Upper lobe of right lung (tissue), 1 donor: ENCODE data around the gene SLC25A45. TPM values are rescaled to one million over a fixed set of nuclear protein-coding genes. Genes with fewer than 3 reads are reported as not detected.

Experiments used
- ATAC-seq: fragments of 200-7000 bp; cut with Tn5 transposase; one replicate; pipeline ENCODE4 v1.9.1; 2020; ENCODE audit warnings: mild to moderate bottlenecking, moderate library complexity
- DNase-seq: peaks from one replicate; pipeline ENCODE4 v3.0.0-alpha.2; 2020
- H3K27ac ChIP-seq: fragments of 200-600 bp; one replicate; pipeline ENCODE4 v1.8.0; 2022
- H3K27me3 ChIP-seq: fragments of 200-600 bp; one replicate; pipeline ENCODE4 v1.8.0; 2022; ENCODE audit warnings: mild to moderate bottlenecking
- H3K36me3 ChIP-seq: fragments of 200-600 bp; one replicate; pipeline ENCODE4 v1.8.0; 2022
- H3K4me1 ChIP-seq: fragments of 200-600 bp; one replicate; pipeline ENCODE4 v1.8.0; 2022
- H3K4me3 ChIP-seq: fragments of 200-600 bp; one replicate; pipeline ENCODE4 v1.8.0; 2022; ENCODE audit warnings: mild to moderate bottlenecking
- H3K9me3 ChIP-seq: fragments of 200-600 bp; one replicate; pipeline ENCODE4 v1.8.0; 2022
- intact Hi-C: fragments of 100-400 bp; cut with DNase I; formaldehyde crosslinking; loops from one replicate; pipeline ENCODE4 v1.11.0; 2022
- total RNA-seq: library from RNA; stranded (reverse); fragmentation: NEBNext Ultra II Directional; extraction: Animal tissue kit (Norgen Biotek cat#: 25700); gene quantifications from one replicate; pipeline ENCODE4 v1.2.1, GENCODE V29; 2021
- TF ChIP-seq, protein P1 (sequence below): fragments of 200-600 bp; IDR thresholded peaks from one replicate; pipeline ENCODE4 v1.8.0; 2022; ENCODE audit warnings: antibody characterized with exemption
- donor health status: DM: no; HTN: yes; CAD: no; lungs with severe emphysema.

Gene SLC25A45
- total RNA-seq, 1 donor from 2014 or later = 11.5 TPM

DNA sequence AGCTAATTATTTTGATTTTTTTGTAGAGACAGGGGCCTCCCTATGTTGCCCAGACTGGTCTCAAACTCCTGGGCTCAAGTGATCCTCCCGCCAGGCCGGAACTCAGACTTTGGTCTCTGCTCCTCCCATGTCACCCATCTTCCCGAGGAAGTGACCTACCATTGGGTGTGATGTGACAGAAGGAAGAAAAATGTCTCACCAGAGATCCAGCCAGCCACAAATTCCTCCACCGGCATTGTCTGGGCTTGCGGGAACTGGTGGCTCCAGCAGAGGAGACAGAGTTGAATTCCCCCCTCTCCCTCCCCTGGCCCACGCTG is 772 bp downstream of the SLC25A45 start:
- intact Hi-C loops = no loop called here
- DNase-seq = no peak

DNA sequence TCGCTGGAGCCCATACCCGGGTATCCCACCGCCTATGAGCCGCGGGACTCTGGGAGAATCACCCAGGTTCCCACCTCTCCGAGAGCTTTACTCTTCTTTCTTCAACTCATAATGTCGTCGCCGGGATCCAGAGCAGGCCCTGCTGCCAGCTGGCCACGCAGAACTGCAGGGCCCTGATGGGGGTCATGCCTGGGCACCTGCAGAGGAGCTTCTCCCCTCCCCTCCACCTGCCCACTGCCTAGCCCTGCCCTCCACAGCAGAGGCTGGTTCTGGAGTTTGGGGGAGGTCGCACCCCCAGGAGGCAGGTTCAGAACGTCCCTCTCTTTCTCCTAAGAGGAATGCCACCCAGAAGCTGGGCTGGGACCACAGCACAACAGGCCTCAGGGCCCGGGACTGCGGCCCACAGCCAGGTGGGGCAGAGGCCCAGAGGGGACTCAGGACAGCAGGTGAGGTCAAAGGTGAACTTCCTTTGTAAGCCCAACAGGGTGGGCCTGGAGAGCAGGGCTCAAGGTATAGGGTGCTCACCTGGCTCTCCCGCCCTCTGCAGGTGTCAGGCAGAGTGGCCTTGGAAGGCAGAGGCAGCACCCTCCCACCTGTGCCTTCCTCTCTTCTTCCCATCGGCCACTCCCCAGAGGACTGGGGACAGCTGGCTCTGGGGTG is 1.9 kb downstream of the SLC25A45 start:
- peak overlapping the region; percentile 98 for H3K27ac ChIP-seq
- intact Hi-C loops = no loop called here
- no peak overlapping the region for H3K4me3 ChIP-seq
- no peaks in the 10 kb centered on the region for H3K27me3 ChIP-seq
- peaks cover 49% of the 10 kb centered on the region for H3K4me1 ChIP-seq
- ATAC-seq (no peak), DNase-seq (peak; percentile 60)
- TF ChIP-seq, protein P1, sequence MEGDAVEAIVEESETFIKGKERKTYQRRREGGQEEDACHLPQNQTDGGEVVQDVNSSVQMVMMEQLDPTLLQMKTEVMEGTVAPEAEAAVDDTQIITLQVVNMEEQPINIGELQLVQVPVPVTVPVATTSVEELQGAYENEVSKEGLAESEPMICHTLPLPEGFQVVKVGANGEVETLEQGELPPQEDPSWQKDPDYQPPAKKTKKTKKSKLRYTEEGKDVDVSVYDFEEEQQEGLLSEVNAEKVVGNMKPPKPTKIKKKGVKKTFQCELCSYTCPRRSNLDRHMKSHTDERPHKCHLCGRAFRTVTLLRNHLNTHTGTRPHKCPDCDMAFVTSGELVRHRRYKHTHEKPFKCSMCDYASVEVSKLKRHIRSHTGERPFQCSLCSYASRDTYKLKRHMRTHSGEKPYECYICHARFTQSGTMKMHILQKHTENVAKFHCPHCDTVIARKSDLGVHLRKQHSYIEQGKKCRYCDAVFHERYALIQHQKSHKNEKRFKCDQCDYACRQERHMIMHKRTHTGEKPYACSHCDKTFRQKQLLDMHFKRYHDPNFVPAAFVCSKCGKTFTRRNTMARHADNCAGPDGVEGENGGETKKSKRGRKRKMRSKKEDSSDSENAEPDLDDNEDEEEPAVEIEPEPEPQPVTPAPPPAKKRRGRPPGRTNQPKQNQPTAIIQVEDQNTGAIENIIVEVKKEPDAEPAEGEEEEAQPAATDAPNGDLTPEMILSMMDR = no peak
- H3K36me3 ChIP-seq = no peaks in the 10 kb centered on the region
- no peaks in the 10 kb centered on the region for H3K9me3 ChIP-seq

More for the DNA sequence above, 772 bp downstream of the SLC25A45 start:
- peak overlapping the region; percentile 57 for H3K4me3 ChIP-seq
- peak overlapping the region; percentile 98 for H3K27ac ChIP-seq
- peak; percentile 3 for ATAC-seq
- H3K27me3 ChIP-seq = no peaks in the 10 kb centered on the region
- H3K4me1 ChIP-seq = peaks cover 55% of the 10 kb centered on the region
- no peaks in the 10 kb centered on the region for H3K9me3 ChIP-seq
- TF ChIP-seq, protein P1 = no peak
- no peaks in the 10 kb centered on the region for H3K36me3 ChIP-seq

DNA sequence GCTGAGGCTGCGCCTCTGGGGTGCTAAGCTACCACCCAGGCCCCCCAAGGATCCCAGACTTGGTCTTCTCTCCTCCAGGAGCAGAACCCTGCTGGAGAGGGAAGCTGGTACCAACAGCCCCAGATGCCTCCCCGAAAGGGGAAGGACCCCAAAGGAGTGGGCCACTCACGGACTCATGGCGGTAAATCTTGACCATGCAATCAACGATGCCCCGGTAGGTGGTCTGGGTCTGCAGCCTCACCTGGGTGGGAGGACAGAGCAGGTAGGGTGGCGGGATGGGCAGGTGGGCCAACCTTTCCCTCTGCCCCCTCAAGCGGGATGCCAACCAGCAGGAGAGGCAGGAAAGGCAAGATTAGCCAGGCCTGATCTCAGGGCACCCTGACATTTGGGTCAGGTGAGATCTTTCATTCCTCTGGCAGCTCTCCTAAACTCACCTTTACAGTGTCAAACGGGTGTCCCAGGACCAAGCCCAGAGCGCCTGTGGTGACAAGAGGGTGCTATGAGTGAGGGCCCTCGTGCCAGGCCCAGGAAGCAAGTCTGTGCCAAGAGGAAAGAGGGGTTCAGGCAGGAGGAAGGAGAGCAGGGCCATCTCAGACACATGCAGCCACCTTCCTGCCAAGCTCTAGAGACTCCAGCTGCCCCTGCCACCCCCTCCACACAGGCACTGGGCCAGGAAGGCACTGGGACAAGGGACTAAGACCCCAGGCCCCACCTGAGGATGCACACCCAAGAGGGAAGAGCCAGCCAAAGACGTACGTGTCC is 2.6 kb downstream of the SLC25A45 start:
- TF ChIP-seq, protein P1 = no peak
- ATAC-seq = no peak
- DNase-seq = no peak
- Histone ChIP-seq H3K36me3 (no peaks in the 10 kb centered on the region), H3K27ac (peak overlapping the region; percentile 98), H3K4me3 (no peak overlapping the region), H3K27me3 (no peaks in the 10 kb centered on the region), H3K4me1 (peaks cover 43% of the 10 kb centered on the region), H3K9me3 (no peaks in the 10 kb centered on the region)
- intact Hi-C loops = loop anchor here (10.0 kb wide), 2 partner anchors 75 to 135 kb away; no protein-coding TSS in a partner anchor

DNA sequence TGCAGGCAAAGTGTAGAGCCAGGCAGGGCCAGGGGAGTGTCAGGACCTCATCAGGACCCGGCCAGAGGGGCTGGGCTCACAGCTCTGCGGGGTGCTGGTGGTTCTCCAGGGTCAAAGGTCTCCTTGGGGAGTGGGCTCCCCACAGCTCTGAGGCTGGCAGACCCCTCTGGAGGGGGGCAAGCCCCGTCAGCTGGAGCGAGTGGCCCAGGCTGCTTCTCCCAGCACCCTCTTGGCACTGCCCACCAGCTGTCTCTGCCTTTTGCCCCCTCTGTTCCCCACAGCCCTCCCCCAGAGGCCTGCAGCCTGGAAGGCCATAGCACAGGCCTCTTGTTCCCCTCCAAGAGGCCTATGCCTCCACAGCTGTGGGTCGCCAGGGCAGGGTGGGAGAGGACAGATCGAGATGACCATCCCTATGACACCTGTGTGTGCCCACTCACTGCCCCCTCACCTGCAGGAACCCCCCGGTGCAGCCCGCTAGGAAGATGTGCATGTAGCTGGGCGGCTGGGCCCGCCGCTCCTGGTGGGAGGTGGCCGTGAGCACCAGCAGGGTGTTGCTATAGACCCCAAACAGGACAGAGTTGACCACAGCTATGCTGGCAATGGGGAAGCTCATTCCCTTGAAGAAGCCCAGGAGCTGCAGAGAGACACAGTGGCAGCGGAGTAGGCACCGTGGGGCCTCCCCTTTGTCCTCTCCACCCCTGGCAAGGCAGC is 3.4 kb downstream of the SLC25A45 start:
- peak; percentile 62 for DNase-seq
- no peak for ATAC-seq
- H3K36me3 ChIP-seq = no peaks in the 10 kb centered on the region
- TF ChIP-seq, protein P1 = no peak
- intact Hi-C loops = loop anchor here (10.0 kb wide), 2 partner anchors 76 to 136 kb away; no protein-coding TSS in a partner anchor
- peaks cover 36% of the 10 kb centered on the region for H3K4me1 ChIP-seq
- H3K4me3 ChIP-seq = no peak overlapping the region
- H3K27ac ChIP-seq = no peak overlapping the region
- H3K27me3 ChIP-seq = no peaks in the 10 kb centered on the region
- H3K9me3 ChIP-seq = no peaks in the 10 kb centered on the region

DNA sequence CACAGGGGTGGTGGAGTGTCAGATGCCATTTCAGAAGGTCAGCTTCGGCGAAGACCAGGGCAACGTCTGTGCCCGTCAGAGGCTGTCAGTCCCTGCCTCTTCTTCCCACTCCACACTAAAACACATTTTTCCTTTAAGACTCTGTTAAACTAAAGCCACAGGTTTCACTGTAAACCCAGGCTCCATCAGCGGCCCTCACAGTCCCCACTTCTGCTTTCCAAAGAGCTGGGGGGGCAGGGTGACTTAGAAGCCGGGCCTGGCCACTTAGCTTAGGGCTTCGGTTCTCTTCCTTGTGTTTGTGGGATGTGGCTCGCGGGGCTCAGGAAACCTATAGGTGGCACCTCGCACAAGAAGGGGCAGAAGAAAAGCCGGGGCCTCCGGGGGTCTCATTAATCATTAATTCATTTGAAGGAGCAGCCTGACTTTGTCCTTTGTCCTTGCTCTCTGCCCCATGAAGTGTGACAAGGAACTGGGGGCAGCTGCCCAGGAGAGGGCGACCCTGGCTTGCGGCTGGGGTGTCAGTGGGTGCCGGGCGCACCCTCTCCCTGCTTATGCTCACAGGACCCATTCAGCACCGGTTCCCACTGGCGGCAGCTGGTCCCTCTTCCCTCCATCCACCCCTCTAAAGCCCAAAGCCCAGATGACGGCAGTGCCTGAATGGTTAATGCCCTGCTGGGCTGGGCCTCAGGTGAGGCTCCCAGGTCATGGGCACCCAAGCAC is 4.1 kb downstream of the SLC25A45 start:
- H3K36me3 ChIP-seq = no peaks in the 10 kb centered on the region
- H3K27me3 ChIP-seq = no peaks in the 10 kb centered on the region
- H3K9me3 ChIP-seq = no peaks in the 10 kb centered on the region
- intact Hi-C loops = loop anchor here (10.0 kb wide), 2 partner anchors 76 to 136 kb away; no protein-coding TSS in a partner anchor
- ATAC-seq = no peak
- peaks cover 31% of the 10 kb centered on the region for H3K4me1 ChIP-seq
- TF ChIP-seq, protein P1 = no peak
- DNase-seq = no peak
- no peak overlapping the region for H3K4me3 ChIP-seq
- H3K27ac ChIP-seq = no peak overlapping the region
